HepG2 (cell line): ENCODE measurements around the gene TEDC1. TPM values are rescaled to one million over a fixed set of nuclear protein-coding genes. Genes with fewer than 3 reads are reported as not detected.

ENCODE experiments used
- ATAC-seq: fragments of 200-7000 bp; cut with Tn5 transposase; 3 replicates; pipeline ENCODE4 v1.9.1; 2020; ENCODE audit warnings: mild to moderate bottlenecking, moderate library complexity
- BruUV-seq: library from RNA; stranded (reverse); fragments of 400-500 nt; replicated peaks from 2 replicates; lab custom pipeline; 2021; lab: Mats Ljungman, UMichigan
- CTCF ChIA-PET: fragments of 300-600 bp; formaldehyde crosslinking; extraction: SDS; loops from one replicate; lab custom pipeline; 2021; ENCODE audit warnings: low total read pairs, inconsistent platforms, low intra/inter-chr PET ratio; lab: Yijun Ruan, JAX
- POLR2A ChIA-PET: fragments of 350-600 bp; sonication (Branson Sonifier 250); formaldehyde crosslinking; loops from one replicate; lab custom pipeline; 2020; ENCODE audit warnings: antibody characterized with exemption, inconsistent platforms; lab: Yijun Ruan, JAX
- DNase-seq: peaks from one replicate; pipeline ENCODE4 v3.0.0-alpha.2; 2015; ENCODE audit warnings: low spot score
- FAIRE-seq: peaks from 3 replicates; lab custom pipeline; 2011; peaks lifted over from hg19 to GRCh38; lab: Jason Lieb, UNC
- H2AFZ ChIP-seq: one replicate; pipeline ENCODE4 v1.6.1; 2011; ENCODE audit warnings: low read length, inconsistent platforms
- H3K27ac ChIP-seq: fragments of 300-600 bp; 3 replicates; pipeline ENCODE4 v1.8.0; 2011; ENCODE audit warnings: mixed run types, mild to moderate bottlenecking, mixed read lengths, low read length, inconsistent platforms; ENCODE audit not compliant: insufficient read depth; ENCODE audit errors: extremely low read length
- H3K27me3 ChIP-seq, 2 experiments: fragments of 200-600 bp in 1 of 2; 2 replicates in 1 of 2; 3 replicates in 1 of 2; pipeline versions ENCODE4 v1.6.0 to v1.8.0; 2011; ENCODE audit warnings: low read length in 2 of 2, mild to moderate bottlenecking in 2 of 2, moderate library complexity in 2 of 2, inconsistent platforms in 1 of 2; ENCODE audit not compliant: insufficient read depth in 2 of 2, control insufficient read depth in 1 of 2
- H3K36me3 ChIP-seq, 2 experiments: fragments of 200-600 bp in 1 of 2; replicated peaks in 1 of 2; 2 replicates in 1 of 2; 3 replicates in 1 of 2; pipeline versions ENCODE4 v1.5.1 to v1.8.0; 2011; ENCODE audit warnings: low read length in 2 of 2, inconsistent platforms in 1 of 2; ENCODE audit not compliant: insufficient read depth in 2 of 2, control insufficient read depth in 1 of 2
- H3K4me1 ChIP-seq: 2 replicates; pipeline ENCODE4 v1.5.1; 2012; ENCODE audit warnings: low read length, inconsistent platforms; ENCODE audit not compliant: insufficient read depth
- H3K4me2 ChIP-seq: 2 replicates; pipeline ENCODE4 v1.6.0; 2011; ENCODE audit warnings: low read depth, low read length, inconsistent platforms
- H3K4me3 ChIP-seq, 3 experiments: fragments of 200-600 bp in 1 of 3; sonication (generic), shearing (Covaris generic) in 1 of 3; replicated peaks in 1 of 3; 2 replicates each; pipeline ENCODE4 v1.5.1; 2011 to 2016; ENCODE audit warnings: low read length in 3 of 3, inconsistent platforms in 2 of 3, low read depth in 2 of 3, mild to moderate bottlenecking in 2 of 3, control low read depth in 1 of 3, mixed read lengths in 1 of 3; ENCODE audit not compliant: insufficient read depth in 1 of 3
- H3K79me2 ChIP-seq: one replicate; pipeline ENCODE4 v1.6.1; 2011; ENCODE audit warnings: low read length, inconsistent platforms; ENCODE audit not compliant: insufficient read depth
- H3K9ac ChIP-seq: 2 replicates; pipeline ENCODE4 v1.6.0; 2011; ENCODE audit warnings: mild to moderate bottlenecking, low read depth, low read length, inconsistent platforms; ENCODE audit not compliant: insufficient read depth
- H3K9me3 ChIP-seq: 2 replicates; pipeline ENCODE4 v1.5.1; 2012; ENCODE audit warnings: mild to moderate bottlenecking, low read length
- H4K20me1 ChIP-seq: 2 replicates; pipeline ENCODE4 v1.6.0; 2011; ENCODE audit warnings: inconsistent platforms, mild to moderate bottlenecking, low read length, moderate library complexity; ENCODE audit not compliant: insufficient read depth
- DR1 ChIP-seq: sonication (generic); formaldehyde crosslinking; IDR thresholded peaks from 2 replicates; pipeline ENCODE4 v1.8.0; 2021; ENCODE audit warnings: mild to moderate bottlenecking, missing genetic modification reagents, inconsistent platforms
- FOXM1 ChIP-seq: sonication (generic); formaldehyde crosslinking; IDR thresholded peaks from 2 replicates; pipeline ENCODE4 v1.5.0; 2020; ENCODE audit warnings: missing genetic modification reagents
- GTF2F1 ChIP-seq: fragments of 150-350 bp; IDR thresholded peaks from 2 replicates; pipeline ENCODE4 v1.6.1; 2014; ENCODE audit warnings: low read length
- HIC2 ChIP-seq: sonication (generic); formaldehyde crosslinking; IDR thresholded peaks from 2 replicates; pipeline ENCODE4 v1.9.0; 2022; ENCODE audit warnings: low read depth, missing genetic modification reagents
- KAT7 ChIP-seq: IDR thresholded peaks from 2 replicates; pipeline ENCODE4 v1.6.1; 2018; ENCODE audit warnings: borderline replicate concordance, missing compliant biosample characterization
- MIXL1 ChIP-seq: IDR thresholded peaks from 2 replicates; pipeline ENCODE4 v1.6.1; 2016
- MTA3 ChIP-seq: sonication (generic); formaldehyde crosslinking; IDR thresholded peaks from 2 replicates; pipeline ENCODE4 v1.4.0; 2020; ENCODE audit warnings: missing genetic modification reagents
- NONO ChIP-seq, 2 experiments: fragments of 450-650 bp in 1 of 2; sonication (generic) in 1 of 2; formaldehyde crosslinking in 1 of 2; IDR thresholded peaks in 1 of 2; conservative IDR thresholded peaks in 1 of 2; 2 replicates each; pipeline versions ENCODE4 v1.6.1 to v1.8.0; 2017 to 2022; ENCODE audit warnings: mild to moderate bottlenecking in 1 of 2, missing genetic modification reagents in 1 of 2, moderate library complexity in 1 of 2
- POLR2A ChIP-seq, 2 experiments: IDR thresholded peaks; 2 replicates each; pipeline ENCODE4 v1.6.1; 2011; ENCODE audit warnings: low read depth in 2 of 2, low read length in 2 of 2, mild to moderate bottlenecking in 1 of 2, moderate library complexity in 1 of 2; ENCODE audit not compliant: insufficient read depth in 1 of 2
- POLR2AphosphoS5 ChIP-seq: IDR thresholded peaks from 2 replicates; pipeline ENCODE4 v1.6.1; 2012; ENCODE audit warnings: low read depth, low read length
- ZFY ChIP-seq: sonication (generic); formaldehyde crosslinking; IDR thresholded peaks from 2 replicates; pipeline ENCODE4 v1.4.0; 2020; ENCODE audit warnings: missing genetic modification reagents
- ZNF207 ChIP-seq: fragments of 450-650 bp; IDR thresholded peaks from 2 replicates; pipeline ENCODE4 v1.6.1; 2016; ENCODE audit warnings: antibody characterized with exemption, borderline replicate concordance
- ZNF383 ChIP-seq: sonication (generic); formaldehyde crosslinking; IDR thresholded peaks from 2 replicates; pipeline ENCODE4 v1.4.0; 2020; ENCODE audit warnings: missing genetic modification reagents, mild to moderate bottlenecking, borderline replicate concordance
- ZNF431 ChIP-seq: sonication (generic); formaldehyde crosslinking; IDR thresholded peaks from 2 replicates; pipeline ENCODE4 v1.9.0; 2022; ENCODE audit warnings: missing genetic modification reagents, low read depth, mild to moderate bottlenecking, borderline replicate concordance
- ZNF574 ChIP-seq: sonication (generic); formaldehyde crosslinking; IDR thresholded peaks from 2 replicates; pipeline ENCODE4 v1.4.0; 2020; ENCODE audit warnings: missing genetic modification reagents
- WGBS: methylation state at CpG from one replicate; pipeline ENCODE4 v1.1.6; 2017; ENCODE audit warnings: low lambda C conversion rate; 5-methylcytosine and 5-hydroxymethylcytosine counted together
- in situ Hi-C: cut with HindIII; loops from 2 replicates; pipeline ENCODE4 v1.10.0; 2017; ENCODE audit warnings: low pct_unique_long_range_greater_than_20kb; ENCODE audit not compliant: extremely low pct_ligation_motif_present
- intact Hi-C: fragments of 100-400 bp; cut with micrococcal nuclease; formaldehyde crosslinking; loops from one replicate; pipeline ENCODE4 v1.10.0; 2022; ENCODE audit not compliant: unreplicated experiment
- polyA plus RNA-seq, 8 experiments: library from polyadenylated mRNA; depleted of rRNA in 3 of 8; stranded (reverse) in 7 of 8; unstranded in 1 of 8; fragments of >200 nt; fragmentation: Illumina TruSeq in 4 of 8; extraction: Trizol in 4 of 8; gene quantifications; 2 replicates each; pipeline versions ENCODE4 v1.2.1 to v1.2.3, GENCODE V29; 2011 to 2016; ENCODE audit warnings: low read depth in 4 of 8, missing spikeins in 1 of 8, mixed read lengths in 1 of 8; ENCODE audit not compliant: insufficient read depth in 1 of 8
- total RNA-seq, 5 experiments: library from RNA; depleted of rRNA; stranded (reverse); fragments of >200 nt; fragmentation: Illumina TruSeq; extraction: Trizol; gene quantifications; 2 replicates each; pipeline ENCODE4 v1.2.3, GENCODE V29; 2016; ENCODE audit warnings: low read depth in 1 of 5
- TF ChIP-seq, protein P1 (sequence below): sonication (generic); formaldehyde crosslinking; IDR thresholded peaks from 2 replicates; pipeline ENCODE4 v1.8.0; 2022; ENCODE audit warnings: mild to moderate bottlenecking, missing genetic modification reagents; ENCODE audit not compliant: insufficient replicate concordance

Gene TEDC1
- total and polyA plus RNA-seq, 2 of the 13 experiments (the other 11 are each of a cell fraction or from before 2014, with no cell fraction given), result 5.7 to 27.4 TPM

DNA sequence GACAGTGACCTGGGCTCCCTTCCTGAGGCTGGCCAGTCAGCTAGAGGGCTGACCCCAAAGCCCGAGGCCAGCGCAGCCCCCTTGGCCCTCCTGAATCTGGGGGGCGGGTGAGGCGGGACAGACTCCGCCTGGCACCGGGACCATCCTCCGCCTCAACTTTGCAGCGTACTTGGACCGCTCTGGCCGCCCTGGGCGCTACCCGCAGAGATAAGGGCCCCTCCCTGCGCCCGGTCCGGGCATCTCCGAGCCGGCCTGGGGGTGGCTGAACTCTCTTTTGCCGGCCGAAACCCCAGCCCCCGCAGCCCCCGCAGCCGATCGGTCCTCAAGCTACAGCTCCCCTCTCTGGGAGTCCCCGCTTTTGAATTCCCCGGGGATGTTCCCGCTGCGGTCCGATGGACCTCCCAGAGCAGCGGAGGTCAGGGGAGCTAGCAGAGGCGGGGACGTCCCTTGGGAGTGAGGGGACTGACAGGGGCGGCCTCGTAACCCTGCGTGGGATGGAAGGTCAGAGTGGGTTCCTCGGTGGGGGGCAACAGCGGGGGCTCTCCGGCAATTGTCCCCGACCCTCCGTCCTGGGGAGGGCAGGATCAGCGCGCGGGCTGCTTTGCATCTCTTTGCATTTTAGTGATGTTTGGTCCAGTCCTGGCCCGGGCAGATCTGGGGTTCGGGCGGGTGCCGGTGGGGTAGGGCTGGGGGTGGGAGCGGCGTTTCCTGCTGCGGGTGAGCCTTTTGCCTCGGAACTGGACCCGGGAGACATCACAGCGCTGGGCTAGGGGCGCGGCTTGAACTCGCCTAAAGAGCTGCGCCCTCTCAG, 4.7 kb upstream of the TEDC1 start, which contains the start of gene CRIP1 (continued):
- TF ChIP-seq ZNF207, result no peak
- no peak for TF ChIP-seq FOXM1 (CRISPR knock-in tag)

DNA sequence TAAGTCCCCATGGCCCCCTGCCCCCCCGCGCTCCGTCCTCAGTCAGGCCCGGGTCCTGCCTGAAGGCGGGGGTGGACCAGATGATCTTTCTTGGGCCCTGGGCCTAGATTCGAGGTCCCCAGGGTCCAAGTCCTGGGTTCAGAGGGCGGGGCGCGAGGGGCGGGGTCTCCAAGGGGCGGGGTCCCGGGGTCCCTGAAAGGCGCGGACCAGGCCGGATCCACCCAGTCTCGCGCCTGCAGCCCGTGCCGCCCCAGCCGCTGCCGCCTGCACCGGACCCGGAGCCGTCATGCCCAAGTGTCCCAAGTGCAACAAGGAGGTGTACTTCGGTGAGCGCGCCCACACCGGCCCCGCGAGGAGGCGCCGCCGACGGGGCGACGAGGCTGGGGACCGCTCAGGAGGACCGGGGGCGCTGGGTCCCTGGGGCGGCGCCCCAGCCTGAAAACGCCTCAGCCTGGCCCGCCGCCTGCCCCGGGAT, 4.0 kb upstream of the TEDC1 start:
- no peaks in the 10 kb centered on the region for H3K79me2 ChIP-seq
- H3K9ac ChIP-seq, result peak overlapping the region; percentile 75
- no peak for FAIRE-seq
- in situ Hi-C loops, result loop anchor here (5.0 kb wide), 2 partner anchors 40 to 110 kb away; partner anchors contain the start of gene TMEM121
- peak overlapping the region; percentile 98 for H3K4me2 ChIP-seq
- ATAC-seq, result no peak
- peak overlapping the region; percentile 39 for H3K27ac ChIP-seq
- ChIA-PET CTCF (interaction anchor here (1.6 kb wide), 1 partner anchor 117 kb away, joined by 6 read pairs; no protein-coding TSS in a partner anchor), POLR2A (interaction anchor here (1.1 kb wide), 1 partner anchor 10 kb away, joined by 3 read pairs; no protein-coding TSS in a partner anchor)
- H3K4me1 ChIP-seq, result peaks cover 71% of the 10 kb centered on the region
- no peaks in the 10 kb centered on the region for H3K9me3 ChIP-seq
- no TSS peak for BruUV-seq
- no peaks in the 10 kb centered on the region for H4K20me1 ChIP-seq
- peaks cover 2 to 32% of the 10 kb centered on the region in 2 experiments; a peak in 4 of 5 replicates for H3K27me3 ChIP-seq
- DNase-seq, result no peak
- intact Hi-C loops, result loop anchor here (5.0 kb wide), 1 partner anchor 75 kb away; no protein-coding TSS in a partner anchor
- H3K36me3 ChIP-seq, result no peaks in the 10 kb centered on the region
- peak overlapping the region; percentile 57 to 76 (median 68); a peak in 5 of 6 replicates for H3K4me3 ChIP-seq
- no peak overlapping the region for H2AFZ ChIP-seq
- WGBS, result no CpG with 5 or more reads among the region's 45 CpGs
- TF ChIP-seq HIC2 (CRISPR knock-in tag) (peak; percentile 17; the same call in 1 of the 2 replicates), NONO (IDR thresholded peaks at IDR 0.05) (no peak), NONO (CRISPR knock-in tag; conservative IDR thresholded peaks at IDR 0.05) (peak; percentile 72; the same call in 1 of the 2 replicates), ZNF431 (CRISPR knock-in tag) (no peak), KAT7 (CRISPR knock-in tag) (no peak), DR1 (CRISPR knock-in tag) (peak; percentile 43; the same call in 1 of the 2 replicates), ZNF383 (CRISPR knock-in tag) (no peak), ZNF574 (no peak), ZFY (CRISPR knock-in tag) (peak; percentile 77), MTA3 (no peak), POLR2A (IDR thresholded peaks at IDR 0.05; ENCODE audit: insufficient read depth in 1 of 2, low read depth in 2 of 2, low read length in 2 of 2) (peak in 1 of 2 experiments; percentile 33; a peak in 1 of 4 replicates), GTF2F1 (no peak), MIXL1 (no peak), POLR2AphosphoS5 (peak; percentile 58)
- TF ChIP-seq, protein P1, sequence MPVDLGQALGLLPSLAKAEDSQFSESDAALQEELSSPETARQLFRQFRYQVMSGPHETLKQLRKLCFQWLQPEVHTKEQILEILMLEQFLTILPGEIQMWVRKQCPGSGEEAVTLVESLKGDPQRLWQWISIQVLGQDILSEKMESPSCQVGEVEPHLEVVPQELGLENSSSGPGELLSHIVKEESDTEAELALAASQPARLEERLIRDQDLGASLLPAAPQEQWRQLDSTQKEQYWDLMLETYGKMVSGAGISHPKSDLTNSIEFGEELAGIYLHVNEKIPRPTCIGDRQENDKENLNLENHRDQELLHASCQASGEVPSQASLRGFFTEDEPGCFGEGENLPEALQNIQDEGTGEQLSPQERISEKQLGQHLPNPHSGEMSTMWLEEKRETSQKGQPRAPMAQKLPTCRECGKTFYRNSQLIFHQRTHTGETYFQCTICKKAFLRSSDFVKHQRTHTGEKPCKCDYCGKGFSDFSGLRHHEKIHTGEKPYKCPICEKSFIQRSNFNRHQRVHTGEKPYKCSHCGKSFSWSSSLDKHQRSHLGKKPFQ (CRISPR knock-in tag), result no peak
